ENCODE measurements around the gene RAB40B. TPM values are rescaled to one million over a fixed set of nuclear protein-coding genes. Genes with fewer than 3 reads are reported as not detected.

Gene RAB40B
- polyA plus RNA-seq, 1 of the 3 experiments (the other 2 are of a cell fraction) = 20.7 TPM

GRCh38 chr17:82722341-82723013 is 24.0 kb upstream of the RAB40B start:
- H2AFZ ChIP-seq (ENCODE audit: low read depth) = no peak overlapping the region
- no peaks in the 10 kb centered on the region for H3K9me3 ChIP-seq
- no peak overlapping the region for H3K27ac ChIP-seq (ENCODE audit: low read depth in 2 of 2, low read length in 1 of 2)
- H3K27me3 ChIP-seq (ENCODE audit: insufficient read depth) = no peaks in the 10 kb centered on the region
- H3K9me2 ChIP-seq = no peaks in the 10 kb centered on the region
- H3K4me3 ChIP-seq (ENCODE audit: low read depth in 2 of 2, low read length in 1 of 2) = no peak overlapping the region
- 94% methylated on average over 19 of the region's 19 CpGs for WGBS (ENCODE audit: low lambda C conversion rate)
- peaks cover 28 to 35% of the 10 kb centered on the region in 2 experiments for H3K36me3 ChIP-seq (replicated peaks in 1 of 2; ENCODE audit: control insufficient read depth in 1 of 2, insufficient read depth in 2 of 2, low read length in 1 of 2)
- no peak overlapping the region for H3K9ac ChIP-seq
- TF ChIP-seq MEF2A (IDR thresholded peaks at IDR 0.05; ENCODE audit: borderline replicate concordance, low read depth) (no peak), GATA2 (CRISPR knock-in tag; IDR thresholded peaks at IDR 0.05) (no peak), POLR2AphosphoS5 (IDR thresholded peaks at IDR 0.05; ENCODE audit: low read depth, low read length) (no peak), FOXJ3 (CRISPR knock-in tag; IDR thresholded peaks at IDR 0.05) (no peak), RXRA (IDR thresholded peaks at IDR 0.05; ENCODE audit: borderline replicate concordance, low read depth) (no peak), USF1 (IDR thresholded peaks at IDR 0.05; ENCODE audit: borderline replicate concordance, low read depth) (no peak), EP300 (IDR thresholded peaks at IDR 0.05; ENCODE audit: borderline replicate concordance in 1 of 2, low read depth in 1 of 2, low read length in 1 of 2) (no peak), TAF1 (IDR thresholded peaks at IDR 0.05; ENCODE audit: borderline replicate concordance, low read depth, low read length) (no peak), RCOR1 (IDR thresholded peaks at IDR 0.05; ENCODE audit: low read length) (no peak), TEAD4 (IDR thresholded peaks at IDR 0.05; ENCODE audit: borderline replicate concordance, insufficient read depth) (no peak), REST (IDR thresholded peaks at IDR 0.05; ENCODE audit: low read depth, low read length) (no peak), SIN3A (IDR thresholded peaks at IDR 0.05; ENCODE audit: borderline replicate concordance, low read depth, low read length) (no peak)
- peaks cover 5% of the 10 kb centered on the region for H3F3A ChIP-seq (replicated peaks; ENCODE audit: insufficient read depth)
- peaks cover 7% of the 10 kb centered on the region; the same call in 1 of the 2 replicates for H4K20me1 ChIP-seq (ENCODE audit: insufficient read depth)
- CTCF ChIA-PET = interaction anchor here (0.8 kb wide), 1 partner anchor 24 kb away, joined by 3 read pairs; no protein-coding TSS in a partner anchor
- DNase-seq = no peak
- H3K4me2 ChIP-seq = no peak overlapping the region
- POLR2A ChIA-PET = no interaction called here
- peaks cover 0 to 5% of the 10 kb centered on the region in 2 experiments; a peak in 1 of 4 replicates for H3K4me1 ChIP-seq (ENCODE audit: control insufficient read depth in 1 of 2, insufficient read depth in 2 of 2, low read depth in 1 of 2, low read length in 1 of 2)
- peaks cover 19% of the 10 kb centered on the region for H3K79me2 ChIP-seq (ENCODE audit: insufficient read depth)
